Epithelial cell of esophagus (primary cell): ENCODE results near the gene RELB.

Experiments used
- DNase-seq: peaks from one replicate; pipeline ENCODE4 v3.0.0; 2010; ENCODE audit warnings: low read depth
- H3K4me3 ChIP-seq: 2 replicates; pipeline ENCODE4 v1.5.1; 2011; ENCODE audit warnings: mild to moderate bottlenecking, low read length, control low read depth
- CTCF ChIP-seq: IDR thresholded peaks from 2 replicates; pipeline ENCODE4 v1.5.1; 2011; ENCODE audit warnings: low read depth, mild to moderate bottlenecking, low read length, control low read depth, inconsistent platforms; ENCODE audit not compliant: insufficient read depth; ENCODE audit errors: missing control alignments

RELB gene

GRCh38 chr19:45058622-45059159, 57.4 kb downstream of the RELB start:
- no peak for DNase-seq
- H3K4me3 ChIP-seq = no peak overlapping the region
- TF ChIP-seq CTCF = no peak

- TF ChIP-seq CTCF = peak; percentile 91
- no peak overlapping the region for H3K4me3 ChIP-seq
- peak; percentile 87 for DNase-seq
Observed at GRCh38 chr19:45059258-45059965, 58.1 kb downstream of the RELB start.

- no peak for TF ChIP-seq CTCF
- DNase-seq = no peak
- no peak overlapping the region for H3K4me3 ChIP-seq
Observed at GRCh38 chr19:45061965-45062364, 60.7 kb downstream of the RELB start.

- H3K4me3 ChIP-seq = no peak overlapping the region
- DNase-seq = no peak
- TF ChIP-seq CTCF = no peak
Observed at GRCh38 chr19:45063851-45064801, 62.9 kb downstream of the RELB start.

GRCh38 chr19:45066921-45067661, 65.8 kb downstream of the RELB start:
- no peak overlapping the region for H3K4me3 ChIP-seq
- TF ChIP-seq CTCF = no peak
- no peak for DNase-seq

- no peak for DNase-seq
- H3K4me3 ChIP-seq = no peak overlapping the region
- no peak for TF ChIP-seq CTCF
Observed at GRCh38 chr19:45068041-45068440, 66.8 kb downstream of the RELB start.
